Cardiac fibroblast (primary cell): ENCODE measurements around the gene YBX1.
"Not testable (repeated sequence)": the region's sequence is repeated elsewhere in the genome, so short reads cannot be mapped to it uniquely, and the experiment has no call there.

Experiments
- DNase-seq, 2 donors: peaks; one replicate each; pipeline versions ENCODE4 v3.0.0 to v3.0.0-alpha.2; 2010; ENCODE audit warnings: low read depth in 2 of 2
- H3K4me3 ChIP-seq, 2 donors: replicated peaks in 1 of 2; 1 replicate in 1 of 2; 2 replicates in 1 of 2; pipeline ENCODE4 v1.5.1; 2011; ENCODE audit warnings: low read depth in 2 of 2, low read length in 2 of 2, mild to moderate bottlenecking in 2 of 2, moderate library complexity in 1 of 2
- TF ChIP-seq, protein P1 (sequence below): IDR thresholded peaks from one replicate; pipeline ENCODE4 v1.5.1; 2011; ENCODE audit warnings: low read depth, mild to moderate bottlenecking, low read length, inconsistent platforms

The YBX1 gene

DNA sequence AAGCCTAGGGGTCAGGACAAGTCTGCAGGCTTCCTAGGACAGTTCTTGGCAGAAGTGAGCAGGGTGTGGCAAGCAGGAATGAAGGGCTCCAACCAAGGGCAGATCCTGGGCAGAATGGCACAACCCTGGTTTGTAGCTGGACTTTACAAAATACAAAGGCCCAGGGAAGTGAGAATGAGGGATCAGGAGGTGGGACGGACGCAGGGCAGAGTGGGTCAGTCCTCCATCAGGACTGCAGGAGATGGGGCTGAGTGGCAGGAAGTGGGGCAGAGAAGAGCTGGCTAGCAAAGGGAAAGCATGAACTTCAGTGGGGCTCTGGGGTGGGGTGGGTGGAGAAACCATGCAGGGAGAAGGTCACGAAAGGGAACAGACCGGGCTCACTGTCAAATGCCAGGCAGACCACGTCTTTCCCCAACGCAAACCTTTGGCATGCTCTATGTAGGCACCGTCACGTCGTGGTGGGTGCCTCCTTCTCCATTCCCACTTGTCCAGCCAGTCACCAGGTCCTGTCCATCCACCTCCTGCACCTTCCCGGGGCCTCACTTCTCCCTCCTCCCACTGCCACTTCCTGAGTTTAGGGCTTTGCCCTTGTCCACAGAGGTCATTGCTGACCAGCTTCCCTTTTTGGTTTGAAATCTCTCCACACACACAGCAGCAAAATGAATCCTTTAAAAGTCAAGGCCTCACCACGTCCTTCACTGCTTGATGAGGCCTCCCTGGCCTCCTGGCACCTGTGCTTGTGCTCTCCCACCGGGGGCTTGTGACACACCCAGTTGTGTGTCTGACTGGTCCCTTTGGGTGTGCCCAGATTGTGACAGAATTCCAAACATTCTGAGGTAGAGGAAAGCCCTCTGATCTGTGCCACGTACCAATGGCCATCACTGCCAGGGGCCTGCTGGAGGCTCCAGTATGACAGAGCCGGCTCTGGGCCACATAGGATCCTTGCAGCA is 66.5 kb downstream of the YBX1 start:
- TF ChIP-seq, protein P1, sequence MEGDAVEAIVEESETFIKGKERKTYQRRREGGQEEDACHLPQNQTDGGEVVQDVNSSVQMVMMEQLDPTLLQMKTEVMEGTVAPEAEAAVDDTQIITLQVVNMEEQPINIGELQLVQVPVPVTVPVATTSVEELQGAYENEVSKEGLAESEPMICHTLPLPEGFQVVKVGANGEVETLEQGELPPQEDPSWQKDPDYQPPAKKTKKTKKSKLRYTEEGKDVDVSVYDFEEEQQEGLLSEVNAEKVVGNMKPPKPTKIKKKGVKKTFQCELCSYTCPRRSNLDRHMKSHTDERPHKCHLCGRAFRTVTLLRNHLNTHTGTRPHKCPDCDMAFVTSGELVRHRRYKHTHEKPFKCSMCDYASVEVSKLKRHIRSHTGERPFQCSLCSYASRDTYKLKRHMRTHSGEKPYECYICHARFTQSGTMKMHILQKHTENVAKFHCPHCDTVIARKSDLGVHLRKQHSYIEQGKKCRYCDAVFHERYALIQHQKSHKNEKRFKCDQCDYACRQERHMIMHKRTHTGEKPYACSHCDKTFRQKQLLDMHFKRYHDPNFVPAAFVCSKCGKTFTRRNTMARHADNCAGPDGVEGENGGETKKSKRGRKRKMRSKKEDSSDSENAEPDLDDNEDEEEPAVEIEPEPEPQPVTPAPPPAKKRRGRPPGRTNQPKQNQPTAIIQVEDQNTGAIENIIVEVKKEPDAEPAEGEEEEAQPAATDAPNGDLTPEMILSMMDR, result no peak
- H3K4me3 ChIP-seq, result no peak overlapping the region
- no peak for DNase-seq

DNA sequence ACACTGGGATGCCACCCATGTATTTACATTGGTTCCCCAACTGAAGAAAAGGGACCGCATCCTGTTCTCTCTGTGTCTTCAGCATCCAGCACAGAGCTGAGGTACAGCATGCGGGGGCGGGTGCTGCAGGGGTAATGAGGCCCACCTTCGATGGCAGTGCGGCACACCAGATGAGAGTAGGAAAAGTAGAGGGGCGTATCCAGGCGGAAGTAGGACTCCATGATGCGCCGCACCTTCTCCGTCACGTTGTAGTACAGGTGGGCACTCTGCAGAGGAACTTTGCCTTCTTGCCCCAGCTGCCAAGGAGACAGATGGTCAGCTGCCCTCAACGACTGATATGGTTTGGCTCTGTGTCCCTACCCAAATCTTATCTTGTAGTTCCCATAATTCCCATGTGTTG is 67.8 kb downstream of the YBX1 start:
- H3K4me3 ChIP-seq, result no peak overlapping the region
- DNase-seq, result no peak
- TF ChIP-seq, protein P1, result no peak

DNA sequence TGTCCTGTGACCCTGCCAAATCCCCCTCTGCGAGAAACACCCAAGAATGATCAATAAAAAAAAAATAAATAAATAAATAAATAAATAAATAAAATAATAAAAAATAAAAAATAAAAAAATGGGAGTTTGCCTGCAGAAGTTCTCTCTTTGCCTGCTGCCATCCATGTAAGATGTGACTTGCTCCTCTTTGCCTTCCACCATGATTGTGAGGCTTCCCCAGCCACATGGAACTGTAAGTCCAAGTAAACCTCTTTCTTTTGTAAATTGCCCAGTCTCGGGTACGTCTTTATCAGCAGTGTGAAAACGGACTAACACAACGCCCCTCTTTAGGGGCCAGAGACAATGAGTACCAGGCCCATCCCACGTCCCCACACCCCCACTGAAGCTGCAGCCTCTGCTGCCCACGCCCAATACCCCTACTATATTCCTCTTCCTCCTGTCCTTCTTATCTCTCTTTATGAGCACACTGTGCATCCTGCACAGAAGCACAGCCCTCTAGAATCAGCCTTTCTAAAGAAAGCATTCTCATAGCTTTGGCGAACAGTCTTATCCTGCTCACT is 69.4 kb downstream of the YBX1 start:
- H3K4me3 ChIP-seq, DNase-seq: not testable (repeated sequence)

DNA sequence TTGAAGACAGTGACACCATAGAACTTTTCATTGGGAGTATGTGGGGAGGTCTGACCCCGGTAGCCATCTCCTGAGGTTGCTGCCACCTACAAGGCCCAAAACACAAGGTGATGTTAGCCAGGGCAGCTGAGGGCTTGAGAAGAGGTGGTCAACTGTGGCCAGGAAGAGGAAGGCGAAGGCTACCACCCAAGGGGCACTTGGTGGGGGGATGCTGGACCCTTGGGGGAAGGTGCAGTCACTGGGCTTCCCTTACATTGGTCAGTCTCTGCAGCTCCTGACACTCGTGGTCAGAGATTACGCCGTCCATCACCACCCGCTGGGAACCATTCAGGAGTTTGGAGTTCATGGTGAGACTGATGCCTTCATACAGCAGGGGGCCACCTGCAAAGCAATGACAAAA is 70.1 kb downstream of the YBX1 start:
- TF ChIP-seq, protein P1, result no peak
- H3K4me3 ChIP-seq, result no peak overlapping the region
- DNase-seq, result no peak

DNA sequence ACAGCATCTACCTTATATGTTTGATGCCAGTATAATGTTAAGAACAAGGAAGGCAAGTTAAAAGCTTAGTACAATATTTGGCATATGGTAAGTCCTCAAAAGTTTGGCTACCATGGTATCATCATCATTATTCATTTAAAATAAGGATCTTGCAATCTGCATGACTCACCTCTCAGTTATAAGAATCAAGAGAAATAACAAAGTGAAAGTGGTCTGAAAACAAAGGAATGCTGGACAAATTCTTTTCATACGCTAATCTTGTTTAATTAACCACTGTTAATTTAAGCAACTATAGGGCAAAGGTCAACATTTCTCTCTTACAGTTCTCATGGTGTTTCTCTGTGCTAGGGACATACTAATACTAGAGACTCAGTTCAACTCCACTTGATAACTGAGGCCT is 70.9 kb downstream of the YBX1 start:
- TF ChIP-seq, protein P1, result no peak

More for the DNA sequence above, 70.9 kb downstream of the YBX1 start:
- no peak overlapping the region for H3K4me3 ChIP-seq
- peak; percentile 52 to 75 for DNase-seq
